Activated CD4-positive, CD25-positive, alpha-beta regulatory T cell (primary cell): ENCODE results near the gene EXOC1.
"Not testable (repeated sequence)": the region's sequence is repeated elsewhere in the genome, so short reads cannot be mapped to it uniquely, and the experiment has no call there.

Experiments used
- DNase-seq, 4 experiments: peaks; one replicate each; lab custom pipeline; 2025; lab: John Stamatoyannopoulos, UW

EXOC1 gene, protein sequence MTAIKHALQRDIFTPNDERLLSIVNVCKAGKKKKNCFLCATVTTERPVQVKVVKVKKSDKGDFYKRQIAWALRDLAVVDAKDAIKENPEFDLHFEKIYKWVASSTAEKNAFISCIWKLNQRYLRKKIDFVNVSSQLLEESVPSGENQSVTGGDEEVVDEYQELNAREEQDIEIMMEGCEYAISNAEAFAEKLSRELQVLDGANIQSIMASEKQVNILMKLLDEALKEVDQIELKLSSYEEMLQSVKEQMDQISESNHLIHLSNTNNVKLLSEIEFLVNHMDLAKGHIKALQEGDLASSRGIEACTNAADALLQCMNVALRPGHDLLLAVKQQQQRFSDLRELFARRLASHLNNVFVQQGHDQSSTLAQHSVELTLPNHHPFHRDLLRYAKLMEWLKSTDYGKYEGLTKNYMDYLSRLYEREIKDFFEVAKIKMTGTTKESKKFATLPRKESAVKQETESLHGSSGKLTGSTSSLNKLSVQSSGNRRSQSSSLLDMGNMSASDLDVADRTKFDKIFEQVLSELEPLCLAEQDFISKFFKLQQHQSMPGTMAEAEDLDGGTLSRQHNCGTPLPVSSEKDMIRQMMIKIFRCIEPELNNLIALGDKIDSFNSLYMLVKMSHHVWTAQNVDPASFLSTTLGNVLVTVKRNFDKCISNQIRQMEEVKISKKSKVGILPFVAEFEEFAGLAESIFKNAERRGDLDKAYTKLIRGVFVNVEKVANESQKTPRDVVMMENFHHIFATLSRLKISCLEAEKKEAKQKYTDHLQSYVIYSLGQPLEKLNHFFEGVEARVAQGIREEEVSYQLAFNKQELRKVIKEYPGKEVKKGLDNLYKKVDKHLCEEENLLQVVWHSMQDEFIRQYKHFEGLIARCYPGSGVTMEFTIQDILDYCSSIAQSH

GRCh38 chr4:55853484-55854046, at the start of gene EXOC1:
Gene EXOC1, plus strand, starts transcription at chr4:55853648. Its CDS starts 4,676 bp downstream, at chr4:55858324.
- DNase-seq, result peak; percentile 92 to 98 (median 96)

GRCh38 chr4:55807556-55807955, 45.9 kb upstream of the EXOC1 start:
- no peak for DNase-seq

DNA sequence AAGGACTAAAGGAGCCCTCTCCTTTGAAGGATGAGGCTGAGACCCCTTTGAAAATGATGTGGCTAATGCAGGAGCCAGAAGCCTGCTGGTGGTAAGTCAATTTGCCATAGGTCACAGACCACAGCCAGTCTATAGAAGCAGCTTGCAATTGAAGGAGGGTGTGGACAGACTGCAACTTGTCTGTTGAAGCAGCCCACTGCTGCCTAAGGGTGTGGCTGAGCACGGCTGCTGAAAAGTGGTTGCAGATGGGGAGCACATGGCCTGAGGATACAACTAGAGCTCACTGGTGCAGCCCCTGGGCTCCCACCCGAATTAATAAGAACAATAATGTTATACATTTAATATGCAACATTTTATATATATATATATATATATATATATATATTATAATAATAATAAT, 45.3 kb upstream of the EXOC1 start:
- no peak for DNase-seq

DNA sequence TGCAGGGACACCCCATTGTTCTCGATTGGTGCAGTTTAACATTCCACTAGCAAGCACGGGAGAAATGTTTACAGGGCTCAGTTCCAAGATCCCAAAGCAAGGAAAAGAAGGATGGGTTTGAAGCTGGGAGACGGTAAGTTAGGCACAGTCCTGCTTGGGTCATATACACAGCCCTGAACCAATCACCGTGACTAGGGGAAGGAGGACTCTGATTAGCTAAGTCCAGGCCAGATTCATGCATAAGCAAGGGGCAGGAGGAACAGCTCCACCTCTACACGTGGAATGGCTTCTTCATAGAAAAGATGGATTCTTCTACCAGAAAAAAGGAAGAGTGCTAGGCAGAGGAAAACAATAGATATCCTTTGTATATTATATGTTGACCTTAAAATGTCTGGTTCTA, 44.8 kb upstream of the EXOC1 start:
- DNase-seq, result no peak

- DNase-seq, result no peak
These were observed 35.8 kb upstream of the EXOC1 start for GRCh38 chr4:55817691-55818090.

GRCh38 chr4:55819634-55820033, 33.8 kb upstream of the EXOC1 start, which contains the start of gene EXOC1L:
Gene EXOC1L, plus strand, starts transcription at chr4:55819790. Its CDS starts 237 bp downstream, at chr4:55820027.
- DNase-seq, result no peak

GRCh38 chr4:55820279-55820678, 33.2 kb upstream of the EXOC1 start:
- DNase-seq, result no peak

DNA sequence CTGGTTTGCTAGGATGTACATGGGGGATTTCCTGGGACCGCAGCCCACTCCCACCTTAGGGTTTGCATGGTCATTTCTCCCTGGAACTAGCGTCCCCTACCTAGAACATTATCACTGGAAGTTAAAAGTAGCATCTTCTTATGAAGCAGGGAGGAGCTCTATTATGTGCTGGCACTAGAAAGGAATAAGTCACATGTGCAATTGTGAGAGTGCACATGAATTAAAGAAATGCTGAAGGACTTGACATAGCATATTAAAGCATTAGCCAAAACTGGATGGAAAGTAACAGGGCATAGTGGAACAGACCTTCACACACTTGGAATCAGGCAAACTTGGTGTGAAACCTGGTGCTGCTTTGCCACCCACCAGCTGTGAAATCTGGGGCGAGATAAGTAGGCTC, 31.1 kb upstream of the EXOC1 start:
- no peak for DNase-seq

DNA sequence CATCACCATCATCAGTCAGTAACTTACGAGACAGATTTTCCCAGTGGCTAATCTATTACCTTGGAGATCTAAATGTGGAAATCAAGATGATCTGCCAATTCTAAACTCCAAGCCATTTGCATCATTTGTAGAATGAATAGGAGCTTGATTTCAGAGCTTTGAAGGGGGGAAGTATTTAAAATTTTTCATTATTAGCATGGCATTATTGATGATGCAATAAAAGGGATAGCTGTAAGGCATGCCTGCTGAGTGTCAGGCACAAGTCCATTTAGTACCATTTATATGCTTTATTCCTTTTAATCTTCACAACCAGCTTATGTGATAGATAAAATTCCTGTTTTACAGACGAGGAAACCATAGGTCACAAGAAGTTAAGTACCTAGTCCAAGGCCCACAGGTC, 28.6 kb upstream of the EXOC1 start:
- no peak for DNase-seq

- DNase-seq, result no peak
These were observed 26.5 kb upstream of the EXOC1 start for GRCh38 chr4:55826986-55827385.

- no peak for DNase-seq
These were observed 25.9 kb upstream of the EXOC1 start for GRCh38 chr4:55827582-55827981.

GRCh38 chr4:55830048-55830447, 23.4 kb upstream of the EXOC1 start:
- no peak for DNase-seq

DNA sequence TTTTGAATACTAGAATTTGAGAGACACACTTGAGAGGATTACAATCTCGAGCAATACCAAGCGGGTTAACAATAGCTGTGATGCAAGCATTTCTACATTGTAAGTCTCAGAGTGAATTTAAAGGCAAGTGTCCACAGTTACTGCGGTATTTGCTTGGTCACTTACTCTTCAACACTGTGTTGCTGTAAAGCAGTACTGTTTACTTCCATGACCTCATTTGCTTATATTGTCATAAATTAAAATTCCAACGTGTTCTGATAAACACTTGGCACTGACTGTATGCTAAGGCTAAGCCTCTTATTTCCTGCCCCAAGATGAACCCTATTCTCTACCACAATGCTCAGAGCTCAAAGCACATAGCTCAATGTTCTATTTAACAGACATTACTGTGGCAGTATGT, 22.7 kb upstream of the EXOC1 start:
- DNase-seq, result no peak

DNA sequence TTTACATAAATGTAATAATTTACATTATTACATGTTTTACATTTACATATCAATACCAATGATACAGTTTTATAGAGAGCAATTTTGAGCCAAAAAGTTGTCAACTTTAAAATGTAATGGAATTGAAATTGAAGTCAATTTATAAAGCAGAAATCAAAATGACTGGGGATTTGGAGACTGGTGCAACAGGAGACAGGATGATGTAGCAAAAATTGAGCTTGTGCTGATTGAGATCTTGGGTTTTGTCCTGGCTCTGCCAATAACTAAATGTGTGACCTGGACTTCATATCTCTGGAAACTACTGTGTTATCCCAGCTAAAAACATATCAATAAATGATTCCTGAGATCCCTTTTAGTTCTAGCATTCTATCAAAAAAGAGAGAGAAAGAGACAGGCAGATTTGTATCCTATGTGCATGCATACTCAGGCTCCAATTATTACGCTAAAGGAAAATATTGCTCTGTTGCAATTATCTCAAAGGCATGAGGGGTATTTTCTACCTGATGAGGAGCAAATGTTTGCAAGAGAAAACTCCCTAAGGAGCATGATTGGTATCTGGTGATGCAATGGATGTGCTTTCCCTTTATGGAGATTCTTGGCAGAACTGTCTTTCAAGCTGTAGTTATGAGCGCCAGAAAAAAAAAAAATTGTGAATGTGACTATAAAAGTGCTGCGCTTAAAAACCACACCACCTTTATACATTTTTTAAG, 19.2 kb upstream of the EXOC1 start:
- DNase-seq, result no peak

GRCh38 chr4:55837903-55838302, 15.5 kb upstream of the EXOC1 start:
- DNase-seq, result no peak

GRCh38 chr4:55838356-55838755, 15.1 kb upstream of the EXOC1 start:
- DNase-seq, result no peak

- DNase-seq, result no peak
These were observed 14.5 kb upstream of the EXOC1 start for GRCh38 chr4:55838952-55839351.

GRCh38 chr4:55840956-55841355, 12.5 kb upstream of the EXOC1 start:
- no peak for DNase-seq

DNA sequence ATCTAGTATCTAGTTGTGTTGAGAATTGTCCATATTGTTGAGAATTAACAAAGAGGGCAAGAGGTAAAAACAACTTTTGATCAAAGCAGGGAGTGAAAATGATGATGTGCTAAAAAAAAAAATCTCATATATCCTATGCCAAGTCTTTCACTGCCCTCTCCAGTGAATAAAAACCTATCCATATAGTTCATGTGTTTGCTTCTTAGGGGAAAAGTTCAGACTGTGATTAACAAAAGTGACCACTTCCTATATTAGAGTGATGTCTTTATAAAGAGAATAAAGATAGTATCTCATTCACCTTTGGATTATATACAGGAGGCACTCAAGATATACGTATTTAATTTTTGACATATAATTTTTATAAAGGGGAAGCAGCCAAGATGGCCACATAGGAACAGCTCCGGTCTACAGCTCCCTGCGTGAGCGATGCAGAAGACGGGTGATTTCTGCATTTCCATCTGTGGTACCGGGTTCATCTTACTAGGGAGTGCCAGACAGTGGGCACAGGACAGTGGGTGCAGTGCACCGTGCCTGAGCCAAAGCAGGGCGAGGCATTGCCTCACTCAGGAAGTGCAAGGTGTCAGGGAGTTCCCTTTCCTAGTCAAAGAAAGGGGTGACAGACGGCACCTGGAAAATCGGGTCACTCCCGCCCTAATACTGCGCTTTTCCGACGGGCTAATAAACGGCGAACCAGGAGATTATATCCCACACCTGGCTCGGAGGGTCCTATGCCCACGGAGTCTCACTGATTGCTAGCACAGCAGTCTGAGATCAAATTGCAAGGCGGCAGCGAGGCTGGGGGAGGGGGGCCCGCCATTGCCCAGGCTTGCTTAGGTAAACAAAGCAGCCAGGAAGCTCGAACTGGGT, 11.8 kb upstream of the EXOC1 start:
- DNase-seq, result not testable (repeated sequence)

DNA sequence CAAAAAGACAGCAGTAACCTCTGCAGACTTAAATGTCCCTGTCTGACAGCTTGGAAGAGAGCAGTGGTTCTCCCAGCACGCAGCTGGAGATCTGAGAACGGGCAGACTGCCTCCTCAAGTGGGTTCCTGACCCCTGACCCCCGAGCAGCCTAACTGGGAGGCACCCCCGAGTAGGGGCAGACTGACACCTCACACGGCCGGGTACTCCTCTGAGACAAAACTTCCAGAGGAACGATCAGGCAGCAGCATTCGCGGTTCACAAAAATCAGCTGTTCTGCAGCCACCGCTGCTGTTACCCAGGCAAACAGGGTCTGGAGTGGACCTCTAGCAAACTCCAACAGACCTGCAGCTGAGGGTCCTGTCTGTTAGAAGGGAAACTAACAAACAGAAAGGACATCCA, 11.1 kb upstream of the EXOC1 start:
- not testable (repeated sequence) for DNase-seq

GRCh38 chr4:55849724-55850123, 3.7 kb upstream of the EXOC1 start:
- no peak for DNase-seq
